Measurements from ENCODE around the gene ATP23. TPM values are rescaled to one million over a fixed set of nuclear protein-coding genes. Genes with fewer than 3 reads are reported as not detected.
A peak's percentile ranks its signal among the peaks of the same experiment; 100 is the strongest.

The ATP23 gene
- total RNA-seq, 4 donors from 2014 or later: 5.9 to 29.2 (median 12.5) TPM; not detected in 1

DNA sequence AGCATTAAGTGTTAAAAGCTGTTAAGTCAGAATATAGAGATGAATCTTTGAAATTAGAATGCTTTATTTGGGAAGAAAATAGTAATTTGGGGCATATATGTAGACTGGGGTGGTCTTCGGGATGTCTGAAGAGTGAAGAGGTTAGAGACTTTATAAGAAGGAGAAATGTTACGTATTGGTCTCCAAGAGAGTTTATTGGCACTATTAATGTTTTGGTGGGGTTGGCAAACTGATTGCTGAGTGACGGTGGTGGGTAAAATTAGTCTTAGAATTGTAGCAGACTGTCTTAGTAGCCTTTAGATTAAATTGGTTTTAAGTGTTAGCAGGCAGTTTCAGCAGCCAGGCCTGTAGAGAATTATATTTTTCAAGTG is 4.9 kb upstream of the ATP23 start:
- Histone ChIP-seq H3K9me3 (no peaks in the 10 kb centered on the region), H3K4me3 (peak overlapping the region in 3 of 4 donors; percentile 45 to 57 (median 56)), H3K36me3 (no peaks in the 10 kb centered on the region), H3K27ac (peak overlapping the region in 3 of 4 donors; percentile 52 to 78 (median 73)), H3K4me1 (peaks cover 0 to 9% (median 0%) of the 10 kb centered on the region in 4 donors), H3K27me3 (no peaks in the 10 kb centered on the region)
- TF ChIP-seq POLR2A (IDR thresholded peaks at IDR 0.05): no peak
- TF ChIP-seq, protein P1, sequence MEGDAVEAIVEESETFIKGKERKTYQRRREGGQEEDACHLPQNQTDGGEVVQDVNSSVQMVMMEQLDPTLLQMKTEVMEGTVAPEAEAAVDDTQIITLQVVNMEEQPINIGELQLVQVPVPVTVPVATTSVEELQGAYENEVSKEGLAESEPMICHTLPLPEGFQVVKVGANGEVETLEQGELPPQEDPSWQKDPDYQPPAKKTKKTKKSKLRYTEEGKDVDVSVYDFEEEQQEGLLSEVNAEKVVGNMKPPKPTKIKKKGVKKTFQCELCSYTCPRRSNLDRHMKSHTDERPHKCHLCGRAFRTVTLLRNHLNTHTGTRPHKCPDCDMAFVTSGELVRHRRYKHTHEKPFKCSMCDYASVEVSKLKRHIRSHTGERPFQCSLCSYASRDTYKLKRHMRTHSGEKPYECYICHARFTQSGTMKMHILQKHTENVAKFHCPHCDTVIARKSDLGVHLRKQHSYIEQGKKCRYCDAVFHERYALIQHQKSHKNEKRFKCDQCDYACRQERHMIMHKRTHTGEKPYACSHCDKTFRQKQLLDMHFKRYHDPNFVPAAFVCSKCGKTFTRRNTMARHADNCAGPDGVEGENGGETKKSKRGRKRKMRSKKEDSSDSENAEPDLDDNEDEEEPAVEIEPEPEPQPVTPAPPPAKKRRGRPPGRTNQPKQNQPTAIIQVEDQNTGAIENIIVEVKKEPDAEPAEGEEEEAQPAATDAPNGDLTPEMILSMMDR (IDR thresholded peaks at IDR 0.05): no peak
- no peak for DNase-seq

DNA sequence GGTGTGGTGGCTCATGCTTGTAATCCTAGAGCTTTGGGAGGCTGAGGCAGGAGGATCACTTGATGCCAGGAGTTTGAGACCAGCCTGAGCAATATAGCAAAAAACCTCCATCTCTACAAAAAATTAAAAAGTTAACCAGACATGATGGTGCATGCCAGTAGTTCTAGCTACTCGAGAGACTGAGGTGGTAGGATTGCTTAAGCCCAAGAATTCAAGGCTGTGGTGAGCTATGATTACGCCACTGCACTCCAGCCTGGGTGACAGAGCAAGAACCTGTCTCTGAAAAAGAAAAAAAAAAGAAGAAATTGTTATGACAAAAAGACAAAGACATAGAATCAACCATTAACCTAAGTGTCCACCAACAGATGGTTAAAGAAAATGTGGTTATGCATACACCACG is 2.1 kb upstream of the ATP23 start:
- Histone ChIP-seq H3K4me3 (no peak overlapping the region), H3K9me3 (no peaks in the 10 kb centered on the region), H3K36me3 (no peaks in the 10 kb centered on the region), H3K27me3 (no peaks in the 10 kb centered on the region), H3K27ac (no peak overlapping the region), H3K4me1 (peaks cover 0 to 9% (median 4%) of the 10 kb centered on the region in 4 donors)
- TF ChIP-seq, protein P1 (IDR thresholded peaks at IDR 0.05): no peak
- no peak for DNase-seq

DNA sequence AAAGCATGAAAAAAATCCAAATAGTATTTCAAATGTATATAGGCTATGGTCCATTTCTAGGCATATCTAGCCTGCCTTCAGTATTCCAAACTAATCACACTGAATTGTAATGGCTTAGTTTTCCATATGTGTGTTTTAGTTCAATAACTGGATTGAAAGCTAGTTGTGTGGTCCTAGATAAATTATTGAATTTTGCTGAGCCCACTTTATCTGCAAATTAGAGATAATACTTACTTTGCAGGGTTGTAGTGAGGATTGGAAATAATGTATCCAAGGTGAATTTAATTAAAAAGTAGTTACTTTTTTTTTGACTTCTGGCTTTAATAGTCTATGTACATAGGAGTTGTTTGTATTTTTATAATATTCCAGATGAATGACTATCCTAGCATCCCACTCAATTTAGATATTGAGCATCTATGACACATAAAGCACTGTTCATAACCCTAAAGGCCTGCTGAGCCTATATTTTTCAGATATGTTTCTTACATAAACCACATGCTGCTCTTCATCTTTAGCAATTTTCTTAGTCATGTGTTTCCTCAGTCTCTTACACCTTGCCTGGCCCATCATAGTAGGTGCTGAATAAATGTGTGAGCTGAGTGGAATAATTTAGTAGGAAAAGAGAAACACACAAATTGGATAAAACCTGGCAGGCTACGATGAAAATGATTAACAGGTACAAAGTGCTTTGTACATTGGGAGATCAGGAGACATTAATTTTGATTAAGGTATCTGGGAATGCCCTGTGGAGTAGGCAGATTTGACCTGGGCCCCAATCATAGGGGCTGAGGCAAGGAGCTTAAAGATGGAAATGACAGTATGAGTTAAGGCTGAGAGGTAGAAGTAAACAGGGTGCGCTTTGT is 1.1 kb upstream of the ATP23 start:
- H3K27me3 ChIP-seq: no peaks in the 10 kb centered on the region
- no peaks in the 10 kb centered on the region for H3K9me3 ChIP-seq
- H3K4me3 ChIP-seq: peak overlapping the region; percentile 46 to 78 (median 66)
- H3K4me1 ChIP-seq: peaks cover 0 to 9% (median 4%) of the 10 kb centered on the region in 4 donors
- no peak for TF ChIP-seq POLR2A (IDR thresholded peaks at IDR 0.05)
- TF ChIP-seq, protein P1 (IDR thresholded peaks at IDR 0.05): no peak
- H3K36me3 ChIP-seq: no peaks in the 10 kb centered on the region
- DNase-seq: no peak
- H3K27ac ChIP-seq: peak overlapping the region; percentile 84 to 94 (median 88)

DNA sequence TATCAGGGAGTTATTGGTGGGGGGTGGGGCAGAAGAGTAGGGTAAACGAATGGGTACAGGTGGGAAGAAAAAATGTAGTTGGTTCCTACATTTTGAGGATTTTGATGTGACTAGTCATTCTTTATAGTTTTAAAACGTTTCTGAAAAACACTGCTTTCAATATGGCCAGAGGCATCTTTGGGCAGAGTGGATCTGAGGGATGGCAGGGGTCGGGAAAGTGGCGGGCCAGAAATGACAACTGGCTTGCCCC is 527 bp upstream of the ATP23 start:
- Histone ChIP-seq H3K27me3 (no peaks in the 10 kb centered on the region), H3K36me3 (no peaks in the 10 kb centered on the region), H3K9me3 (no peaks in the 10 kb centered on the region), H3K27ac (peak overlapping the region; percentile 84 to 94 (median 88)), H3K4me3 (peak overlapping the region; percentile 46 to 78 (median 66)), H3K4me1 (peaks cover 0 to 9% (median 4%) of the 10 kb centered on the region in 4 donors)
- TF ChIP-seq, protein P1 (IDR thresholded peaks at IDR 0.05): no peak
- no peak for TF ChIP-seq POLR2A (IDR thresholded peaks at IDR 0.05)
- DNase-seq: no peak

DNA sequence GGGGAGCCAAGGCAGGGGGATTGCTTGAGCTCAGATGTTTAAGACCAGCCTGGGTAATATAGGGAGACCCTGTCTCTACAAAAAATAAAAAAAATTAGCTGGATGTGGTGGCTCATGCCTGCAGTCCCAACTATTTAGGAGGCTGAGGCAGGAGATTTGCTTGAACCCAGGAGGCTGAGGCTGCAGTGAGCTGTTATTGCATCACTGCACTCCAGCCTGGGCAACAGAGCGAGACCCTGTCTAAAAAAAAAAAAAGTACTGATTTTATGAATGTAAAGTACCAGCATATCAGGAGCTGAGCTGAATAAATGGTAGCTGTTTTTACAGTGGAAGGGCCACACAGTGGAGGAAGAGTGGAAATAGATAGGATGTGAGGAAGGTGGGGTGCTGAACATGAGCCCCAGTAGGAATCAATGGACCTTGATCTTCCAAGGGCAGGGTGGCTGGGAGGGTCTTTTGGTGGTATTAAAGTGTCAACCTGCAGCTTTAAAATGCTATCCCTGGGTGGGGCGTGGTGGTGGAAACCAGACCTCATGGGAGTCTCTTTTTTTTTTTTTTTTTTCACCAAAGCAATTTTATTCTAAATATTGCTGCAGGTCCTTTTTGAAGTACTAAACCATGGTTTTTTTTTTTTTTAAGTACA is 2.2 kb downstream of the ATP23 start:
- Histone ChIP-seq H3K4me3 (no peak overlapping the region), H3K4me1 (peaks cover 0 to 5% (median 4%) of the 10 kb centered on the region in 4 donors), H3K27me3 (no peaks in the 10 kb centered on the region), H3K36me3 (peaks cover 0 to 6% (median 0%) of the 10 kb centered on the region in 3 donors), H3K9me3 (no peaks in the 10 kb centered on the region), H3K27ac (no peak overlapping the region)
- no peak for DNase-seq
- TF ChIP-seq, protein P1 (IDR thresholded peaks at IDR 0.05): no peak
- TF ChIP-seq POLR2A (IDR thresholded peaks at IDR 0.05): no peak
